ENCODE data around the gene FCER2.

DNA sequence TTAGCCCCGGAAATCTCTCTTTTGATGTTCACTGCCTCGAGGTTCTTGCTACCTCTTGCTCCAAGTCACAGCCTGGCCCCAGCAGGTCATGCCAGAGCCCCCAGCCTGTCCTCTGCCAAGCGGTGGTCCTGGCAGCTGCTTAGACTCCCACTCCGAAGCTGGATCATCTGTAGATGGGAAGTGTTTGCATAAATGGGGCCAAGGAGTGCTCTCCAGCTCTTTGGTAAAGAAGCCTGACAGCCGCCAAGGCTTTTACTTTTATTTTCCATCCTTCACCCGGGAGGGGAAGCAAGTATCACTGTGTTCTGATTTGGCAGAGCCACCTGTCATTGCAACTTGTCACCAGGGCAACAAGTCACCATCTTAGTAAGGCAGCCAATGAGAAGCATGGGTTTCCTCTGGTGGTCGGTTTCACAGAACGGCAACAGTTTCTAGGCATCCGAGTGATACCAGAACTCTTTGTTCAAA is 43.7 kb downstream of the FCER2 start:
- TF ChIP-seq CTCF (IDR thresholded peaks at IDR 0.05; ENCODE audit: insufficient read depth, low read length, poor library complexity, severe bottlenecking) = no peak
- TF ChIP-seq EZH2phosphoT487 (conservative IDR thresholded peaks at IDR 0.05; ENCODE audit: low read length) = no peak

All from SU-DHL-6 (cell line).